ENCODE measurements around the gene PDE8A. TPM values are rescaled to one million over a fixed set of nuclear protein-coding genes. Genes with fewer than 3 reads are reported as not detected.

Gene PDE8A
- total RNA-seq, 1 experiment from 2014 or later: 32.0 TPM

DNA sequence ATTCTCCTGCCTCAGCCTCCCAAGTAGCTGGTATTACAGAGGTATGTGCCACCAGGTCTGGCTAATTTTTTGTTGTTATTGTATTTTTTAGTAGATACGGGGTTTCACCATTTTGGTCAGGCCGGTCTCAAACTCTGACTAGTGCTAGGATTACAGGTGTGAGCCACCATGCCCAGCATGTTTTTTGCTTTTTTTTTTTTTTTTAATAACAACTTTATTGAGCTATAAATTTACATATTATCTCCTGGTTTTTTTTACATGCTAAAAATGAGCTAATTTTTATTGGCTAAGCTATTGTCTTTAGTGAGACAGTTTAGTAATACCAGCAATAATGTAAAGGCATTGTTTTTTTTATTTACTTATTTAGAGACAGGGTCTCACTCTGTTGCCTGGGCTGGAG is 105.2 kb downstream of the PDE8A start:
- no peaks in the 10 kb centered on the region for H3K4me1 Mint-ChIP-seq (ENCODE audit: low read depth, unreplicated experiment)
- TF ChIP-seq, protein P1, sequence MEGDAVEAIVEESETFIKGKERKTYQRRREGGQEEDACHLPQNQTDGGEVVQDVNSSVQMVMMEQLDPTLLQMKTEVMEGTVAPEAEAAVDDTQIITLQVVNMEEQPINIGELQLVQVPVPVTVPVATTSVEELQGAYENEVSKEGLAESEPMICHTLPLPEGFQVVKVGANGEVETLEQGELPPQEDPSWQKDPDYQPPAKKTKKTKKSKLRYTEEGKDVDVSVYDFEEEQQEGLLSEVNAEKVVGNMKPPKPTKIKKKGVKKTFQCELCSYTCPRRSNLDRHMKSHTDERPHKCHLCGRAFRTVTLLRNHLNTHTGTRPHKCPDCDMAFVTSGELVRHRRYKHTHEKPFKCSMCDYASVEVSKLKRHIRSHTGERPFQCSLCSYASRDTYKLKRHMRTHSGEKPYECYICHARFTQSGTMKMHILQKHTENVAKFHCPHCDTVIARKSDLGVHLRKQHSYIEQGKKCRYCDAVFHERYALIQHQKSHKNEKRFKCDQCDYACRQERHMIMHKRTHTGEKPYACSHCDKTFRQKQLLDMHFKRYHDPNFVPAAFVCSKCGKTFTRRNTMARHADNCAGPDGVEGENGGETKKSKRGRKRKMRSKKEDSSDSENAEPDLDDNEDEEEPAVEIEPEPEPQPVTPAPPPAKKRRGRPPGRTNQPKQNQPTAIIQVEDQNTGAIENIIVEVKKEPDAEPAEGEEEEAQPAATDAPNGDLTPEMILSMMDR (IDR thresholded peaks at IDR 0.05; ENCODE audit: insufficient read depth in 1 of 2, low read depth in 1 of 2, low read length in 1 of 2, severe bottlenecking in 1 of 2, unreplicated experiment in 1 of 2): no peak
- H3K4me3 ChIP-seq (ENCODE audit: low read depth, low read length): no peak overlapping the region
- H3K4me3 Mint-ChIP-seq (ENCODE audit: unreplicated experiment): no peak overlapping the region
- peaks cover 26% of the 10 kb centered on the region for H3K36me3 Mint-ChIP-seq (ENCODE audit: insufficient read depth, unreplicated experiment)
- CTCF ChIA-PET: interaction anchor here (0.6 kb wide), 1 partner anchor 131 kb away, joined by 3 read pairs; no protein-coding TSS in a partner anchor
- no peaks in the 10 kb centered on the region for H3K9me3 ChIP-seq
- BruUV-seq (replicated peaks): no TSS peak
- POLR2A ChIA-PET: no interaction called here
- no peak for DNase-seq
- H3K27ac Mint-ChIP-seq (ENCODE audit: unreplicated experiment): no peak overlapping the region
- H3K27me3 Mint-ChIP-seq (ENCODE audit: insufficient read depth, unreplicated experiment): no peaks in the 10 kb centered on the region
- H3K36me3 ChIP-seq (ENCODE audit: control insufficient read depth, insufficient read depth, low read length): no peaks in the 10 kb centered on the region
- intact Hi-C loops (cut with micrococcal nuclease; ENCODE audit: unreplicated experiment): no loop called here
- no peaks in the 10 kb centered on the region for H3K9me3 Mint-ChIP-seq (ENCODE audit: unreplicated experiment)
- H3K4me1 ChIP-seq: no peaks in the 10 kb centered on the region
- H3K27me3 ChIP-seq (replicated peaks; ENCODE audit: control insufficient read depth, insufficient read depth, low read length): no peaks in the 10 kb centered on the region

DNA sequence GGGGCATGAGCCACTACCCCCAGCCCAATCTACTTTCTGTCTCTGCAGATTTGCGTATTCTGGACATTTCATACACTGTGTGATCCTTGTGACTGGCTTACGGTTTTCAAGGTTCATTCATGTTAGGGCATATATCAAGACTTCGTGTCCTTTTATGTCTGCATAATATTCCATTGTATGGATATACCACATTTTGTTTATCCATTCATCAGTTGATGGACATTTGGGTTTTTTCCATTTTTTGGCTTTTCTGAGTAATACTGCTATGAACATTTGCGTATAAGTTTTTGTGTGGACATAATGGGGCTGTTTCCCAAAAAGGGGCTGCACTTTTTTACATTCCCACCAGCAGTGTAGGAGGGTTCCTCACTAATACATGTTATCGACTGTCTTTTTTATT is 106.6 kb downstream of the PDE8A start:
- Mint-ChIP-seq H3K9me3 (ENCODE audit: unreplicated experiment) (no peaks in the 10 kb centered on the region), H3K36me3 (ENCODE audit: insufficient read depth, unreplicated experiment) (peaks cover 32% of the 10 kb centered on the region), H3K27me3 (ENCODE audit: insufficient read depth, unreplicated experiment) (no peaks in the 10 kb centered on the region), H3K27ac (ENCODE audit: unreplicated experiment) (no peak overlapping the region), H3K4me1 (ENCODE audit: low read depth, unreplicated experiment) (no peaks in the 10 kb centered on the region), H3K4me3 (ENCODE audit: unreplicated experiment) (no peak overlapping the region)
- BruUV-seq (replicated peaks): no TSS peak
- Histone ChIP-seq H3K4me1 (no peaks in the 10 kb centered on the region), H3K27me3 (replicated peaks; ENCODE audit: control insufficient read depth, insufficient read depth, low read length) (no peaks in the 10 kb centered on the region), H3K36me3 (ENCODE audit: control insufficient read depth, insufficient read depth, low read length) (peaks cover 1% of the 10 kb centered on the region; the same call in 1 of the 2 replicates), H3K9me3 (no peaks in the 10 kb centered on the region), H3K4me3 (ENCODE audit: low read depth, low read length) (no peak overlapping the region)
- TF ChIP-seq, protein P1 (IDR thresholded peaks at IDR 0.05; ENCODE audit: insufficient read depth in 1 of 2, low read depth in 1 of 2, low read length in 1 of 2, severe bottlenecking in 1 of 2, unreplicated experiment in 1 of 2): no peak
- POLR2A ChIA-PET: no interaction called here
- no peak for DNase-seq
- CTCF ChIA-PET: no interaction called here
- intact Hi-C loops (cut with micrococcal nuclease; ENCODE audit: unreplicated experiment): no loop called here

DNA sequence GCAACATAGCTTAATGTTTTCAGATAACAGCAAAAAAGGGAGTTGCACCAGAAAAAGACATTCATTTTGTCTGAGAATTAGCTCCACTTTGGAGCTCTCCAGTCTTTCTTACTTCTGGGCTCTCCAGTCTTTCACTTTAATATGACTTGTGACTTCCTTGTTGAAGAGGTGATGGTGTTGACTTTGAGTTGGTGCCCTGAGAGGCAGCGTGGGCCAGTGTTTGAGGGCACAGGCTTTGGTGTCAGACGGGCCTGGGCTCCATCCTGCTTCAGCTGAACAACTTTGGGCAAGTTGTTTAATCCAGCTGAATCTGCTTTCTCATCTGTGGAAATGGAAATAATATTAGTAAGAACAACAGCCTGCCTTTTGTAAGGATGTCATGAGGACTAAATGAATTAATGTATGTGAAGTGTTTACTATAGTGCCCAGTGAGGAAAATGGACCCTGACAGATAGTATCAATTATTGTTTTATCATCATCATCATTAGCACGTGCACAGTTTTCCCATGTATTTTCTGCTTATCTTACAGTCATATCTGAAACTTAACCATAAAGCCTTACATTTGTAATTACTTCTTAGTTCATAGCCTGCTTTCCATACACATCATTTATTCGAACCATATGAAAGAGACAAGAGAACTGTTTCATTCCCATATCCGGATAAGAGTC is 108.4 kb downstream of the PDE8A start:
- no peak overlapping the region for H3K27ac Mint-ChIP-seq (ENCODE audit: unreplicated experiment)
- no TSS peak for BruUV-seq (replicated peaks)
- CTCF ChIA-PET: no interaction called here
- H3K4me1 Mint-ChIP-seq (ENCODE audit: low read depth, unreplicated experiment): no peaks in the 10 kb centered on the region
- H3K4me3 Mint-ChIP-seq (ENCODE audit: unreplicated experiment): no peak overlapping the region
- Histone ChIP-seq H3K27me3 (replicated peaks; ENCODE audit: control insufficient read depth, insufficient read depth, low read length) (no peaks in the 10 kb centered on the region), H3K4me3 (ENCODE audit: low read depth, low read length) (no peak overlapping the region), H3K36me3 (ENCODE audit: control insufficient read depth, insufficient read depth, low read length) (peaks cover 1% of the 10 kb centered on the region; the same call in 1 of the 2 replicates), H3K9me3 (no peaks in the 10 kb centered on the region), H3K4me1 (no peaks in the 10 kb centered on the region)
- TF ChIP-seq, protein P1 (IDR thresholded peaks at IDR 0.05; ENCODE audit: insufficient read depth in 1 of 2, low read depth in 1 of 2, low read length in 1 of 2, severe bottlenecking in 1 of 2, unreplicated experiment in 1 of 2): no peak
- intact Hi-C loops (cut with micrococcal nuclease; ENCODE audit: unreplicated experiment): no loop called here
- no peaks in the 10 kb centered on the region for H3K27me3 Mint-ChIP-seq (ENCODE audit: insufficient read depth, unreplicated experiment)
- no peak for DNase-seq
- peaks cover 30% of the 10 kb centered on the region for H3K36me3 Mint-ChIP-seq (ENCODE audit: insufficient read depth, unreplicated experiment)
- H3K9me3 Mint-ChIP-seq (ENCODE audit: unreplicated experiment): no peaks in the 10 kb centered on the region
- POLR2A ChIA-PET: interaction anchor here (0.6 kb wide), 1 partner anchor 46 kb away, joined by 3 read pairs; no protein-coding TSS in a partner anchor
